SU-DHL-6 (cell line): ENCODE results near the gene CARD10.

Source experiments
- H2AFZ ChIP-seq: fragments of 200-600 bp; sonication (generic); 2 replicates; pipeline ENCODE4 v1.6.1; 2014; ENCODE audit warnings: low read depth, mild to moderate bottlenecking, moderate library complexity, mixed read lengths, antibody characterized with exemption, low read length; ENCODE audit not compliant: severe bottlenecking
- H3F3A ChIP-seq: fragments of 200-600 bp; shearing (Covaris generic); 2 replicates; pipeline ENCODE4 v1.6.0; 2016; ENCODE audit warnings: antibody characterized with exemption, mild to moderate bottlenecking; ENCODE audit not compliant: insufficient read depth
- H3K27ac ChIP-seq: fragments of 200-600 bp; sonication (generic); 2 replicates; pipeline ENCODE4 v1.5.1; 2016; ENCODE audit warnings: low read depth, mild to moderate bottlenecking, low read length, moderate library complexity, mixed read lengths
- H3K27me3 ChIP-seq: fragments of 200-600 bp; sonication (generic), shearing (Covaris generic); 2 replicates; pipeline ENCODE4 v1.6.0; 2014; ENCODE audit warnings: mild to moderate bottlenecking, low read length
- H3K36me3 ChIP-seq: fragments of 200-600 bp; sonication (generic); 2 replicates; pipeline ENCODE4 v1.6.1; 2014; ENCODE audit warnings: mild to moderate bottlenecking, low read length, mixed read lengths
- H3K4me2 ChIP-seq: fragments of 300-600, 200-600 bp; shearing (Covaris generic), sonication (generic); 2 replicates; pipeline ENCODE4 v1.6.0; 2014; ENCODE audit warnings: low read length, low read depth, mild to moderate bottlenecking; ENCODE audit not compliant: poor library complexity, severe bottlenecking
- H3K4me3 ChIP-seq: fragments of 200-600 bp; sonication (generic); 2 replicates; pipeline ENCODE4 v1.5.1; 2014; ENCODE audit warnings: antibody characterized with exemption, low read length, mild to moderate bottlenecking, mixed read lengths; ENCODE audit not compliant: insufficient read depth, poor library complexity, severe bottlenecking
- H3K79me2 ChIP-seq: fragments of 200-600 bp; sonication (generic); 2 replicates; pipeline ENCODE4 v1.6.1; 2014; ENCODE audit warnings: mild to moderate bottlenecking, low read length, moderate library complexity; ENCODE audit not compliant: insufficient read depth
- H3K9ac ChIP-seq: fragments of 200-600 bp; sonication (generic); 2 replicates; pipeline ENCODE4 v1.7.0; 2014; ENCODE audit warnings: mild to moderate bottlenecking, low read length
- H3K9me2 ChIP-seq: fragments of 200-600 bp; sonication (generic); replicated peaks from 2 replicates; pipeline ENCODE4 v1.6.1; 2014; ENCODE audit warnings: low read length; ENCODE audit not compliant: insufficient read depth
- H3K9me3 ChIP-seq: fragments of 200-600 bp; sonication (generic); 2 replicates; pipeline ENCODE4 v1.6.1; 2014; ENCODE audit warnings: low read length, mixed read lengths; ENCODE audit not compliant: insufficient read depth
- H4K20me1 ChIP-seq: fragments of 200-600 bp; sonication (generic); 2 replicates; pipeline ENCODE4 v1.6.1; 2014; ENCODE audit warnings: low read depth, mild to moderate bottlenecking, antibody characterized with exemption, low read length, moderate library complexity, mixed read lengths
- CTCF ChIP-seq: fragments of 200-600 bp; sonication (generic); IDR thresholded peaks from one replicate; pipeline ENCODE4 v1.5.1; 2017; ENCODE audit warnings: antibody characterized with exemption, mild to moderate bottlenecking, low read length, moderate library complexity; ENCODE audit not compliant: insufficient read depth, poor library complexity, severe bottlenecking
- EZH2phosphoT487 ChIP-seq: fragments of 200-600 bp; sonication (generic), shearing (Covaris generic); conservative IDR thresholded peaks from 2 replicates; pipeline ENCODE4 v1.6.1; 2018; ENCODE audit warnings: mild to moderate bottlenecking, antibody characterized with exemption, low read length, moderate library complexity, mixed read lengths

CARD10 gene

DNA sequence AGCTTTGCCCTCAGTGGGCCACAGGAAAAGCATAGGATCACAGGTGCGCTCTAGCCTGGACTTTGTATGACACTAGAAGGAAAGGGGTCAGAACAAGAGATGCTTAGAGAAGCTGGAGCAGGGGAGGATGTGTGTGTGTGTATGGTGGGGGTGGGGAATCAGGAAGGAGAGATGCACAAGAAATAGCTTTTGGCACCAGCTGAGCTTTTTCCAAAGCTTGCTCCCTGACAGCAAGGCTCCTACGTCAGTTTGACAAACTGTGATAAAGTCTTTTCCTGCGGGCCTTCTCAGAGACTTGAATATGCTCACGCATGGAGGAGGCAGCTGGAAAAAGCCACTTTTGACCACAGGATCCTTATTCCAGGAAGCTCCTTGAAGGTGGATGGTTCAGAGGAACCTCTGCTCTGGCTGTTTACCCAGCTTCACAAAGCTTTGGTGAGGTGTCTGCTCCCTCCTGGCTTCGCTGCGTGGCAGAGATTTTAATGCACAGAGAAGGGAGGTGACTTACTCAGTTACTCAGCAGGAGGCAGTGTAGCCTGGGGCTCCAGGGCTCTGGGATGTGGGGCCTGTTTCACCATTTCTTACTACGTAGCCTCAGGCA is 45.0 kb upstream of the CARD10 start:
- Histone ChIP-seq H3K4me2 (no peak overlapping the region), H3F3A (no peaks in the 10 kb centered on the region)

DNA sequence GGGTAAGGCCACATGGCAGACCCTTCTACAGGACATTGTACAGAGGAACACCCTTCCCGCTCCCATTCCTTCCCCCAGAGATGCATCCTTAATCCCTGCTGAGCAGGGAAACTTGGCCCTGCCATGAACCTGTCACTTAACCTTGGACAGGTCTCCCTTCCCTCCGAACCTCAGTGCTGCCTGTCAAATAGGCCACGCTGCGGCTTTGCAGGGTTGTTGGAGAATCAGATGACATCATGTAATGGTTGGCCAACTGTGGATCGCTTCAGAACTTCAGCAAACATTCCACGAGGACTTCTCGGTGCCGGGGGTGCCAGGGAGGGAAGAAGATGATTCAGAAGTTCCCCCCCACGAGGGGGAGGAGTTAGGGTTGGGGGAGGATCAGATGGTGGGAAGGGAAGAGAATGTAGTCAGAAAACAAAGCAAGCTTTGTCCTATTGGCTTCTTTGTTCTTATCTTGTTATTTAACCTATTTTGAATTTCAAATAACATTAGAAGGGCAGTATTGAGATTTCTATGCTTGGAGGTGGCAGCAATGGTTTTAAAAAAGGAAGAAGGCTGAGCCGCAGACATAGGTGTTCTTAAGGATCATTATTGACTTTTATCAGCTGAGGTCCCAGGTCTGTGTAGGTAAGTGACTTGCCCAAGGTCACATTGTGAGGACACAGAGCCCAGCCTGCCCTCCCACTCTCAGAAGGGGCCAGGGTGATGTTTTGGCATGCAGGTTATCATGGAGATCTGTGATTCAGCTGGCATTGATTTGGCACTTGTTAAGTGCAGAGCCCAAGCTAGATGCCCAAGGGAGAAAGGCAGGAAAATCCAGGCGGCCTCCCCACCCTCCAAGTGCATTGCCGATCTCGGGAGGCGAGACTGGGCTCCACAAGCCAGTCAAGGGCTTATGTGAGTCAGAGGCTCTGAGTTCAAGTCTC is 44.2 kb upstream of the CARD10 start:
- no peak overlapping the region for H3K4me3 ChIP-seq
- no peak overlapping the region for H2AFZ ChIP-seq
- H3K4me2 ChIP-seq: no peak overlapping the region
- no peaks in the 10 kb centered on the region for H3K9me3 ChIP-seq
- no peaks in the 10 kb centered on the region for H3F3A ChIP-seq
- no peaks in the 10 kb centered on the region for H4K20me1 ChIP-seq
- H3K9ac ChIP-seq: no peak overlapping the region
- H3K79me2 ChIP-seq: no peaks in the 10 kb centered on the region
- no peaks in the 10 kb centered on the region for H3K9me2 ChIP-seq
- no peaks in the 10 kb centered on the region for H3K27me3 ChIP-seq
- H3K27ac ChIP-seq: no peak overlapping the region
- TF ChIP-seq CTCF (no peak), EZH2phosphoT487 (no peak)
- no peaks in the 10 kb centered on the region for H3K36me3 ChIP-seq

More for the DNA sequence above, 45.0 kb upstream of the CARD10 start:
- Histone ChIP-seq H3K9me3 (no peaks in the 10 kb centered on the region), H3K4me3 (no peak overlapping the region), H2AFZ (no peak overlapping the region), H3K27ac (no peak overlapping the region), H3K9me2 (no peaks in the 10 kb centered on the region), H4K20me1 (no peaks in the 10 kb centered on the region), H3K9ac (no peak overlapping the region), H3K36me3 (no peaks in the 10 kb centered on the region), H3K79me2 (no peaks in the 10 kb centered on the region), H3K27me3 (no peaks in the 10 kb centered on the region)
- TF ChIP-seq CTCF: no peak
- no peak for TF ChIP-seq EZH2phosphoT487

DNA sequence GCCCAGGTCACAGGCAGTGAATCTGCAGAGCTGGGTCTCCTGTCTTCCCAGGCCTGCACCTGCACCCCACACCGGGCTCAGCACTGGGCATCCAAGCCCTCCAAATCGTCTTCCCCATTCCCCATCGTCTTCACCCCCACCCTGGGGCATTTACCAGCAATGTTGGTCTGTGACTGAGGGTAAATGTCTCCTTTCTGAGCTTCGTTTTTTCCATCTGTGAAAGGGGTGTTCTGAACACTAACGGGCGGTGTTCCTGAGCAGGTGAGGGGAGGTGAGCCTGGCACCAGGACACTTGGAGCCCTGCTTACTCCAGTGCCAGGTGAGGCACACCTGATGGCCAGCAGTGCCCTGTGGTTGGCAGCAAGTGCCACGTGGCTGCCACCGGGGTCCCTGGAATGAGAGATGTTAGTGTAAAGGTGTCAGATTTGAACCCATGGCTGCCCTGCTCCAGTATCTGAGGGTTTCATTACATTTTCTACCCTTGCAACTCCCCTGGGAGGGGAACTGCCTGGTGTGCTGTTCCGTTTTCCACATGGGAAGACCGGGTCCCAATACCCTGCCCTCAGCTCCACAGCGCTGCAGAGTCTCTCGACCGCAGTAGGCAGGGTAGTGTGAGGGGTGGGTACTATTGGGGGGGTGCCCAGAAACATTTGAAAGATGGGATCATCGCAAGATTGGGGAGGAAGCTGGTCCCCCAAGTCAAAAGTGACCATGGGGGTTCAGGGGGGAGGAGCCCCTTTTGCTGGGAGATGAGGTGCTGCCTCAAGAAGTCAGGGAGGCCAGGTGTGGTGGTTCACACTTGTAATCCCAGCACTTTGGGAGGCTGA is 43.0 kb upstream of the CARD10 start:
- Histone ChIP-seq H3K4me2 (no peak overlapping the region), H3K27ac (no peak overlapping the region), H3F3A (no peaks in the 10 kb centered on the region), H3K4me3 (no peak overlapping the region), H3K9me2 (no peaks in the 10 kb centered on the region), H3K79me2 (no peaks in the 10 kb centered on the region), H3K9me3 (no peaks in the 10 kb centered on the region), H4K20me1 (no peaks in the 10 kb centered on the region), H3K9ac (no peak overlapping the region), H3K27me3 (no peaks in the 10 kb centered on the region), H3K36me3 (no peaks in the 10 kb centered on the region), H2AFZ (no peak overlapping the region)
- TF ChIP-seq EZH2phosphoT487 (no peak), CTCF (no peak)
